HG03520 (cell line): ENCODE data around the gene SLC22A17.

Experiments used
- ATAC-seq: cut with Tn5 transposase; IDR thresholded peaks from one replicate; pipeline ENCODE4 v1.9.1; 2021; ENCODE audit warnings: mild to moderate bottlenecking, moderate library complexity; ENCODE audit not compliant: unreplicated experiment

SLC22A17 gene

GRCh38 chr14:23316300-23316699 is 36.4 kb downstream of the SLC22A17 start:
- ATAC-seq = no peak

- no peak for ATAC-seq
Measured at GRCh38 chr14:23310546-23310945, 42.1 kb downstream of the SLC22A17 start.

- ATAC-seq = no peak
Measured at GRCh38 chr14:23308721-23309445, 43.8 kb downstream of the SLC22A17 start.

GRCh38 chr14:23307687-23308644 is 44.7 kb downstream of the SLC22A17 start:
- no peak for ATAC-seq

- ATAC-seq = no peak
Measured at GRCh38 chr14:23307146-23307530, 45.5 kb downstream of the SLC22A17 start.

GRCh38 chr14:23306412-23307145 is 46.1 kb downstream of the SLC22A17 start, which contains the start of gene BCL2L2:
TSS of gene BCL2L2 (plus strand) at chr14:23306833. CDS start at chr14:23307768, 935 bp downstream.
- no peak for ATAC-seq

- ATAC-seq = peak; percentile 35
Measured at GRCh38 chr14:23302290-23303225, 50.1 kb downstream of the SLC22A17 start, which contains the start of gene PPP1R3E. TSS of gene PPP1R3E (minus strand) at chr14:23302859. CDS start at chr14:23302576, 283 bp downstream.

- peak; percentile 7 for ATAC-seq
Measured at GRCh38 chr14:23301969-23302289, 50.8 kb downstream of the SLC22A17 start.

- peak; percentile 71 for ATAC-seq
Measured at GRCh38 chr14:23301288-23301968, 51.3 kb downstream of the SLC22A17 start.

GRCh38 chr14:23300687-23301223 is 51.9 kb downstream of the SLC22A17 start:
- ATAC-seq = no peak

- ATAC-seq = no peak
Measured at GRCh38 chr14:23299986-23300686, 52.6 kb downstream of the SLC22A17 start.

GRCh38 chr14:23299211-23299957 is 53.3 kb downstream of the SLC22A17 start:
- ATAC-seq = no peak

GRCh38 chr14:23297611-23298277 is 54.9 kb downstream of the SLC22A17 start:
- no peak for ATAC-seq

- no peak for ATAC-seq
Measured at GRCh38 chr14:23297096-23297495, 55.6 kb downstream of the SLC22A17 start.
